Measurements from ENCODE around the gene REEP3.

REEP3 gene

GRCh38 chr10:63670291-63670898 is 149.2 kb downstream of the REEP3 start:
- DNase-seq: no peak

- DNase-seq: no peak
Observed at GRCh38 chr10:63671317-63671937, 150.2 kb downstream of the REEP3 start.

DNA sequence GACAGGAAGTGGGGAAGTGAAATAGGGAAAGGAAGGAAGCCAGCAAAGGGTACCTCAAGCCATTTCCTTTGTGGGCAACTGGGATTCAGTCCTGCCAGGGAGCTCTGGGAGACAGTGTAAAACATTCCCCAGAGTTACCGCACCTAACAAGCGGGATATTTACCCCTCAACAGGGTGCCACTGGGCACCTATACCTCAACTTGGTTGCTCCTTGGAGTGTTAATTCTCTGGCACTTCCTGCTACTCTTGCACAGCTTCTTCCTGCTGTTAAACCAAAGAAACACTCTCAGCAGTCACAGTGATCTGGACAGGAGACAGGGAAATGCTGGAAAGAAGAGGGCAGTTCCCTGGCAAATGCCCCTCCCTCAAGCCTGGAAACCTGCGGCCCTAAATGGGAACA is 151.3 kb downstream of the REEP3 start:
- DNase-seq: no peak

GRCh38 chr10:63673246-63673645 is 152.0 kb downstream of the REEP3 start:
- DNase-seq: no peak

GRCh38 chr10:63673846-63674245 is 152.6 kb downstream of the REEP3 start:
- DNase-seq: no peak

Measured in MV-4-11 (cell line).